ENCODE measurements around the gene SORL1-AS1. TPM values are rescaled to one million over a fixed set of nuclear protein-coding genes. Genes with fewer than 3 reads are reported as not detected.
"Not testable (repeated sequence)": the region's sequence is repeated elsewhere in the genome, so short reads cannot be mapped to it uniquely, and the experiment has no call there.

SORL1-AS1 gene

GRCh38 chr11:121414141-121414913 is 38.4 kb downstream of the SORL1-AS1 start:
- intact Hi-C loops (cut with DNase I), result no loop called here
- ATAC-seq (no peak), DNase-seq (no peak)

GRCh38 chr11:121412711-121413415 is 39.9 kb downstream of the SORL1-AS1 start:
- intact Hi-C loops (cut with DNase I), result no loop called here
- ATAC-seq, result no peak
- DNase-seq, result no peak

- ATAC-seq, result no peak
- intact Hi-C loops (cut with DNase I), result no loop called here
- no peak for DNase-seq
These were observed 40.7 kb downstream of the SORL1-AS1 start for GRCh38 chr11:121412000-121412587.

GRCh38 chr11:121411330-121411729 is 41.4 kb downstream of the SORL1-AS1 start:
- ATAC-seq; DNase-seq; intact Hi-C loops (cut with DNase I): not testable (repeated sequence)

- DNase-seq; intact Hi-C loops (cut with DNase I); ATAC-seq: not testable (repeated sequence)
These were observed 42.7 kb downstream of the SORL1-AS1 start for GRCh38 chr11:121410041-121410440.

GRCh38 chr11:121408830-121409229 is 43.9 kb downstream of the SORL1-AS1 start:
- ATAC-seq (no peak), DNase-seq (no peak)
- intact Hi-C loops (cut with DNase I), result no loop called here

GRCh38 chr11:121406291-121406690 is 46.5 kb downstream of the SORL1-AS1 start:
- intact Hi-C loops (cut with DNase I), result no loop called here
- ATAC-seq (no peak), DNase-seq (no peak)

- DNase-seq, result no peak
- intact Hi-C loops (cut with DNase I), result no loop called here
- no peak for ATAC-seq
These were observed 47.1 kb downstream of the SORL1-AS1 start for GRCh38 chr11:121405646-121406045.

GRCh38 chr11:121394785-121395184 is 58.0 kb downstream of the SORL1-AS1 start:
- ATAC-seq (no peak), DNase-seq (no peak)
- intact Hi-C loops (cut with DNase I), result no loop called here

GRCh38 chr11:121393855-121394254 is 58.9 kb downstream of the SORL1-AS1 start:
- no peak for DNase-seq
- intact Hi-C loops (cut with DNase I), result no loop called here
- no peak for ATAC-seq

GRCh38 chr11:121391914-121392313 is 60.9 kb downstream of the SORL1-AS1 start:
- intact Hi-C loops (cut with DNase I), result no loop called here
- DNase-seq (peak; percentile 31), ATAC-seq (peak in 1 of 2 donors; percentile 77)

- peak; percentile 91 to 97 for ATAC-seq
- intact Hi-C loops (cut with DNase I), result no loop called here
- peak; percentile 34 for DNase-seq
These were observed 63.1 kb downstream of the SORL1-AS1 start for GRCh38 chr11:121389651-121390050.

Other genes starting within 250 kb of the SORL1-AS1 start
- gene SC5D, start 160.2 kb downstream of the SORL1-AS1 start, total RNA-seq, result 10 to 100 TPM; 26.2 to 29.5 TPM
- gene SORL1, start 653 bp downstream of the SORL1-AS1 start, total RNA-seq, result 10 to 100 TPM in 1 of 2 donors, 1 to 10 TPM in 1; 9.6 to 10.6 TPM

All from left cardiac atrium (tissue), 4 donors.